T1000 (cell line): ENCODE results near the gene C12orf75.
"Not testable (repeated sequence)": the region's sequence is repeated elsewhere in the genome, so short reads cannot be mapped to it uniquely, and the experiment has no call there.

Experiments used
- DNase-seq: peaks from one replicate; lab custom pipeline; 2025; ENCODE audit warnings: mixed read lengths; lab: John Stamatoyannopoulos, UW

C12orf75 gene

DNA sequence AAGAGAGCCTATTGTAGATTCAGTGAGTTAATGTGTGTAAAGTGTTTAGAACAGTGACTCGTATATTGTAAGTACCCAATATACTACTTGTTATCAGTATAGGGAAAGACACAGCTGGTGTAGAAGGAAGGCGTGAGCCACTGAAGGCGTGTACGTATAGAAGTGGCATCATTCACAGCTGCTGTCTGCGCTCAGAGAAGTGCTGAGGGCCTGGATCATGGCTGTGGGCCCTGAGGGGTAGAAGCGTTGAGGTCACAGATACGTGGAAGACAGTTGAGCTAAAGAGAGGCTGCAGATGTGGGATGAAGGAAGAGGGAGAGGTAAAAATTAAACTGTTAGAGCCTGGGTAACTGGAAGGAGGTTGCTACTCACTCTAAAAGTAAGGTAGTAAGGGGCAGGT lies 5.9 kb downstream of the C12orf75 start:
- no peak for DNase-seq

- DNase-seq: no peak
Observed at GRCh38 chr12:105337391-105337790, 6.9 kb downstream of the C12orf75 start.

GRCh38 chr12:105338966-105339365 lies 8.5 kb downstream of the C12orf75 start:
- DNase-seq: no peak

GRCh38 chr12:105341010-105341409 lies 10.5 kb downstream of the C12orf75 start:
- no peak for DNase-seq

DNA sequence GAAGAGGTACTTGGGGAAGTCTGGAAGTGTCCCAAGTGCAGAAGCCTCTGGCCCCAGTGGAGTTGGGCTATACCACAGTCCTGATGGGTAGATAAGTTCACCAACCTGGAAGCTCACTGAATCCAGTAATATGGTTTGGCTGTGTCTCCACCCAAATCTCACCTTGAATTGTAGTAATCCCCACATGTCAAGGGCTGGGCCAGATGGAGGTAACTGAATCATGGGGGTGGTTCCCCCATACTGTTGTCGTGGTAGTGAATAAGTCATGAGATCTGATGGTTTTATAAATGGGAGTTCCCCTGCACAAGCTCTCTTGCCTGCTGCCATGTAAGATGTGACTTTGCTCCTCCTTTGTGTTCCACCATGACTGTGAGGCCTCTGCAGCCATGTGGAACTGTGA lies 11.1 kb downstream of the C12orf75 start:
- not testable (repeated sequence) for DNase-seq

GRCh38 chr12:105342464-105342863 lies 12.0 kb downstream of the C12orf75 start:
- DNase-seq: no peak

- no peak for DNase-seq
Observed at GRCh38 chr12:105343836-105344235, 13.3 kb downstream of the C12orf75 start.

DNA sequence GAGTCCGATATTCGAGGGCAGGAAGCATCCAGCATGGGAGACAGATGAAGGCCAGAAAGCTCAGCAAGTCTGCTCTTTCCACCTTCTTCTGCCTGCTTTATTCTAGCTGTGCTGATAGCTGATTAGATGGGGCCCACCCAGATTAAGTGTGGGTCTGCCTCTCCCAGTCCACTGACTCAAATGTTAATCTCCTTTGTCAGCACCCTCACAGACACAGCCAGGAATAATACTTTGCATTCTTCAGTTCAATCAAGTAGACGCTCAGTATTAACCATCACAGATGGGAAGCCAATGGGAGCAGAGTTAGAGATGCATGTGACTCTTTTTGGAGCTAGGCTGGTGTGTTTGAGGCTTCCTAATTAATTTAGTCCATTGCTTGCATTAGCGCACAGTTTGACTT lies 17.0 kb downstream of the C12orf75 start:
- no peak for DNase-seq

GRCh38 chr12:105348142-105348541 lies 17.7 kb downstream of the C12orf75 start:
- no peak for DNase-seq

- DNase-seq: no peak
Observed at GRCh38 chr12:105348561-105348960, 18.1 kb downstream of the C12orf75 start.

DNA sequence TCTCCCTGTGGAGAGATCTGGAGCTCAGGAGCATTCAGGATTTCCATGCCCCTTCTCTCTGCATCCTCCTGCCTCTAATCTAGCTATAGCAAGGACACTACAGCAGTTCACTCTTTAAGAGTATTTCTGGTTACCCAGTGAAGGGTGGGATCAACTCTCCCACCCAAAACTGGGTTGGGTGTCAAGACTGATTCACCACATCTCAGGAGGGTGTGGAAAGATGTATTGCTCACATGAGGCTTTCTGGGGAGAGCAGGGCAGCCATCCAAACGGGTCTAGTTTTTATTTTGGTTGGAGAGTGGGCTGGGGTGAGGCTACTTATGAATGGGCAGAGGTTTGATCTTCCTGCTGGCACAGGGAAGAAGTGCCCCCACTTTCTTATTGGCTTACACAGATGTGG lies 18.6 kb downstream of the C12orf75 start:
- DNase-seq: no peak

DNA sequence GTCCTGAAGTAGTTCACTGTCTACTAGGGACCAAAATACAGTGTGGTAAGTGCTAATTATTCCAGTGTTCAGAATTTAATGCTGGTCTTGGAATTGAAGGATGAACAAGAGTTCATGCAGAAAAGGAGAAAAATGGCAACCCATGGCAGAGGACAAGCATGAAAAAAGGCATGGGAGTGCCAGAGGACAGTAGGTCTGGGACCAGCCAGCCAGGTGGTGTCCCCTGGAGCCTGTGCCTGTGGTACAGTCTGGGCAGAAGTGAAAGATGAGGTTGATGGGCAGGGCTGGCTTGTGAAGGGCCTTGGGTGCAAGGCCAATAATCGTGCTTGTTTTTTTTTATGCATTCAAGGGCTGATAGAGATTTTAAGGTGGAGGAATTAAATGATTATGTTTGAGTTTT lies 21.0 kb downstream of the C12orf75 start:
- DNase-seq: no peak

DNA sequence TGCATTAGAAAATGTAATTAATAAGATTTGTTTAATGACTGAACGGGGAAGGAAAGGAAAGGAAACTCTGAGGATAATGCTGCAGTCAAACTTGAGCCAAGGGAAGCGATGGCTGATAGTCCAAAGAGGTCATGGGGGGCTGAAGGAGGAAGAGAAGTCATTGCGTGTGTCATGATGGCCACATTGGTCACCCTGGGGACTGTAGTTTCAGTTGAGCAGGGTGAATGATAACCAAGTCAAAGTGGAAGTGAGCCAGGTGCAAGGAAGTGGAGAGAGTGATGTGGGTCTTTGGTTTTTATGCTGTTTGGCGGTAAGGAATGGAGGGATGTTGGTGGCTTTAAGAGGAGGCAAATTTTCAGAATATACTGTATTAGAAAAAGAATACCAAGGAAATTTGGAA lies 21.6 kb downstream of the C12orf75 start:
- no peak for DNase-seq

DNA sequence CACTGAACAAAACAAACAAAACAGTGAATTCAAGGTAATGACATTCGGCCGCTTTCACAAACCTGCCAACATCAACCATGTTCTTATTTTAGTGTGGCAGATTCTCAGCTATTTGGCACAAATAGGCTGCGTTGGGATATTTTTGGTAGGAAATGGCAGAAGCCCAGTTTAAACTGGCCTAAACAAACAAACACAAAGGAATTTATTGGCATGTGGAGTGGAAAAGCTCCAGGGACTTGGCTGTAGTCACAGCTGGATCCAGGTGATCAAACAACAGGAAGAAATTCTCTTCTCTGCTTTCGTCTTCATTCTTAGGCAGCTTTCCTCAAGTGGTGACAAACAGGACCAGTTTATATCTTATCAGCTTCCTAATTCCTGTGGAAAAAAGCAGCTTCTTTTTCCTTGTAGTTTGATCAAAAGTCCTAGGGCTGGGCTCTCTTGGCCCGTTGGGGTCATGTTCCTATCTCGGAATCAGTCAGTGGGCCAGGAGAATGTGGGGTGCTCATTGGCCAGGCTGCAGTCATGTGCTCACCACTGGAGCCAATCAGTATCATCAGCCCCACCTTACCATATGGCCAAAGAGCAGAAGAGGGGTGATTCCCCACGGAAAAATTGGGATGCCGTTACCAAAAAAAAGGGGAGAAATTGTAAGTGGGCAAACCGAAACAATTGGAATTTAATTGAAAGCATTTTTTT lies 22.6 kb downstream of the C12orf75 start:
- DNase-seq: no peak

DNA sequence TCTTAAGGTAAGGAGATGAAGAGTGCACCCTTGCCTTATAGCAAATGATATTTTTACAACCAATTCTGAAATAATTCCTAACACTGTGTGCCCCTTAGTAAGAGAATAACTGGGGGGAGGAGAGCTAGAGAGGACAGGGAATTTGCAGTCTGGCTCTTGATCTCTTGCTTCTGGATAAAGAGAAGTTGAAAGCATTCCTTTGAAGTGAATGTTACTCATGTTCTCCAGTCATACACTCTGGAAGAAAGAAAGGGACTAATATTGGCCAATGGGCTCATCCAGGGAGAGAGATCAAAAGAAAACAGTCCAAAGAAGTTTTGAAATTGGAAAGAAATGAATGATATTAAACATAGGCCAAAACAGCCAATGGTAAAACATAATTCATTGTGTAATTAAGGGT lies 25.3 kb downstream of the C12orf75 start:
- no peak for DNase-seq

- DNase-seq: no peak
Observed at GRCh38 chr12:105357162-105357691, 26.7 kb downstream of the C12orf75 start.

- DNase-seq: no peak
Observed at GRCh38 chr12:105358789-105359188, 28.3 kb downstream of the C12orf75 start.

- DNase-seq: no peak
Observed at GRCh38 chr12:105359856-105360255, 29.4 kb downstream of the C12orf75 start.

GRCh38 chr12:105363890-105364289 lies 33.4 kb downstream of the C12orf75 start:
- DNase-seq: no peak

- no peak for DNase-seq
Observed at GRCh38 chr12:105365231-105365630, 34.7 kb downstream of the C12orf75 start.

DNA sequence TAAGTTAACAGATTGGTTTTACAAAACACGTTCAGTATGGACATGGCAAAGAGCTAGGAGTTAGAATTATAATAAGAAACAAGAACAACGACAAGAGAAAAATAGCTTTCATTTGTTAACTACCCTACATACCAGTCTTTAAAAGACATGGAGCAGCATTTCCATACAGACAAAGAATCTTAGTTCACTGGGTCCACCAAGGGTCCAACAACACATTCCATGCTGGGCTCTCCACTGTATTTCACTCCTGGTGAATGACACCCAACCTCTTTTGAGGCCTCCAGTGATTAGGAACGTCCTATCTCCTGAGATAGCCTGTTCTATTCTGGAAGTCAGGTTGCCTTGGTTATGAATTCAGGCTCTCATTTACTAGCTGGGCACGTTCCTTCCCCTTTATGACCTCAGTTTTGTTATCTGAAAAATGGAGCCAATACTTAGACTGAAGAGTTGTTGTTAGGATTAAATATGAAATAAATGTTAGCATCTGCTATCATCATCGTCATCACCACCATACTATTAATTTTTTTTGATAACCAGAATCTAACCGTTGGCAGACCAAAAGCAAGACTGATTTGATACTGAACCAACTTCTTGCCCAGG lies 37.7 kb downstream of the C12orf75 start:
- DNase-seq: no peak

- DNase-seq: no peak
Observed at GRCh38 chr12:105369014-105369413, 38.5 kb downstream of the C12orf75 start.

DNA sequence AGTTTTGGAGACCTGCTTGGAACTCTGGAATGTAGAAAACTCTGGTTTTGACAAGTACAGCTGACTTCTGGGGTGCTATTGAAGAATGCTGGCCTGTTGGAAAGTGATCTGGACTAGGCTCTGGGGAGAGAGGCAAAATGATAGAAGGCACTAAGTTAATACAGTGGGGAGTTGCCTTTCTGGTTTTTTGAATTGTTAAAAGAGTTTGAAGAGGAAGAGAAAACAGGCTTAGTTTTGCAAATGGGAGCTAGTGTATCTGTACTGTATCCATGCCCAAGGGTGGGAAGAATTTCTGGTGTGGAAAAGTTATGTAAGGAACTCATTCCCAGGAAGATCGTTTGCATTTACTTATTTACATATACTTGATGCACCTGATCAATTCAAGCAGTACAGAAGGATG lies 43.8 kb downstream of the C12orf75 start:
- DNase-seq: no peak

GRCh38 chr12:105377077-105377476 lies 46.6 kb downstream of the C12orf75 start:
- DNase-seq: no peak
